ENCODE data around the gene P2RX2.

DNA sequence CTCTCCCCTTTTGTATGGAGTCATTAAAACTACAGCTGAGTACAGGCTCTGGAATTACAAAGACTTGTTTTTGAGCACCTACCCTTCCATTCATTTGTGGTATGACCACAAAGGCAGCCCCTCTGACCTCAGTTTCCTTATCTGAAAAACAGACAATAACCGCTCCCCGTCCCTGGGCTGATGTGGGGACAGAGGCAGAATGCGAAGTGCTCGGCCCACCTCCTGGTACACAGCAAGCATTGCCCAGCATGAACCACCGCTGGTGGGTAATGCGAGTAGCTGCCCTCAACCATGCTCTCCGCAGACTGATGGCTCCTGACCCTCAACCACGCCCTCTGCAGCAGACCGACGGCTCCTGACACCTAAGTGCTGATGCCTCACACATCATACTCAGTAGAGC lies 22.4 kb downstream of the P2RX2 start:
- TF ChIP-seq, protein P1, sequence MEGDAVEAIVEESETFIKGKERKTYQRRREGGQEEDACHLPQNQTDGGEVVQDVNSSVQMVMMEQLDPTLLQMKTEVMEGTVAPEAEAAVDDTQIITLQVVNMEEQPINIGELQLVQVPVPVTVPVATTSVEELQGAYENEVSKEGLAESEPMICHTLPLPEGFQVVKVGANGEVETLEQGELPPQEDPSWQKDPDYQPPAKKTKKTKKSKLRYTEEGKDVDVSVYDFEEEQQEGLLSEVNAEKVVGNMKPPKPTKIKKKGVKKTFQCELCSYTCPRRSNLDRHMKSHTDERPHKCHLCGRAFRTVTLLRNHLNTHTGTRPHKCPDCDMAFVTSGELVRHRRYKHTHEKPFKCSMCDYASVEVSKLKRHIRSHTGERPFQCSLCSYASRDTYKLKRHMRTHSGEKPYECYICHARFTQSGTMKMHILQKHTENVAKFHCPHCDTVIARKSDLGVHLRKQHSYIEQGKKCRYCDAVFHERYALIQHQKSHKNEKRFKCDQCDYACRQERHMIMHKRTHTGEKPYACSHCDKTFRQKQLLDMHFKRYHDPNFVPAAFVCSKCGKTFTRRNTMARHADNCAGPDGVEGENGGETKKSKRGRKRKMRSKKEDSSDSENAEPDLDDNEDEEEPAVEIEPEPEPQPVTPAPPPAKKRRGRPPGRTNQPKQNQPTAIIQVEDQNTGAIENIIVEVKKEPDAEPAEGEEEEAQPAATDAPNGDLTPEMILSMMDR (IDR thresholded peaks at IDR 0.05; ENCODE audit: poor library complexity): no peak
- TF ChIP-seq EZH2 (IDR thresholded peaks at IDR 0.05; ENCODE audit: borderline replicate concordance) (no peak), EZH2phosphoT487 (IDR thresholded peaks at IDR 0.05; ENCODE audit: low read depth, severe bottlenecking, unreplicated experiment) (no peak)

All from hepatocyte (in vitro differentiated cells).